HG03457 (cell line): ENCODE results near the gene DYRK3.
"Not testable (repeated sequence)": the region's sequence is repeated elsewhere in the genome, so short reads cannot be mapped to it uniquely, and the experiment has no call there.

Source experiments
- ATAC-seq: cut with Tn5 transposase; IDR thresholded peaks from one replicate; pipeline ENCODE4 v1.9.1; 2021; ENCODE audit warnings: moderate number of reproducible peaks; ENCODE audit not compliant: unreplicated experiment

Gene DYRK3

DNA sequence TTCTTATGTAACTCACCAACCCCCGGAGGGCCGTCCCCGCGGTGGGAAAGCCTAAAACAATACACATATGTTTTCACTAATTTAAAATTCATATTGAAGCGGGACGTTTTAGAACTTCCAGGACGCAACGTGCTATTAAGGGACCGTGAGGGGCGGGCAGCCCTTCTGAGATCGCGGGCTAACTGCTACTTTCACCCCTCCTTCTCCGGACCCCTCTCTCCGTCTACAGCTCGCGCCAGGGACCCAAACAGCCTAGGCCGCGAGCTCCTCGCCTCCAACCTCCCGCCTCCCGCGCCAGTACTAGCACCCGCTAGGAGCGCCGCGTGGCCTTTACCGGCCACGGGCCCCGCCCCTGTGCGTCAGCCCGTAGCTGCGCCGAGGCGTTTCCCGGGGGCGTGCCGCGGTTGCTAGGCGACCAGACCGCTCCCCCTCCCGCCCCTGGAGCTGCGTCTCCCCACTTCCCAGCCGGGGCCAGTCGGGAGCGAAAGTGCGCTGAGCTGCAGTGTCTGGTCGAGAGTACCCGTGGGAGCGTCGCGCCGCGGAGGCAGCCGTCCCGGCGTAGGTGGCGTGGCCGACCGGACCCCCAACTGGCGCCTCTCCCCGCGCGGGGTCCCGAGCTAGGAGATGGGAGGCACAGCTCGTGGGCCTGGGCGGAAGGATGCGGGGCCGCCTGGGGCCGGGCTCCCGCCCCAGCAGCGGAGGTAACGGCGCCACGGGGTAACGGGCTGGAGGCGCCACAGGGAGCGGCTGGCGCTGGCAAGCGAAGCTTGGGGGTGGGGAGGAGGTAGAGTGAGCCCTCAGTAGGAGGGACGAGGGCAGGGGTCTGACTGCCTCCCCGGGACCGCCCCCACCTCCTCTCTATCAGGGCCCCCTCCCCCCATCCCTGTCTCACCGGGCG lies at the start of gene DYRK3:
TSS of gene DYRK3 (plus strand) at position 457 of the 898 bp plus-strand sequence. CDS start at position 625, 168 bp downstream.
- ATAC-seq, result peak; percentile 89

DNA sequence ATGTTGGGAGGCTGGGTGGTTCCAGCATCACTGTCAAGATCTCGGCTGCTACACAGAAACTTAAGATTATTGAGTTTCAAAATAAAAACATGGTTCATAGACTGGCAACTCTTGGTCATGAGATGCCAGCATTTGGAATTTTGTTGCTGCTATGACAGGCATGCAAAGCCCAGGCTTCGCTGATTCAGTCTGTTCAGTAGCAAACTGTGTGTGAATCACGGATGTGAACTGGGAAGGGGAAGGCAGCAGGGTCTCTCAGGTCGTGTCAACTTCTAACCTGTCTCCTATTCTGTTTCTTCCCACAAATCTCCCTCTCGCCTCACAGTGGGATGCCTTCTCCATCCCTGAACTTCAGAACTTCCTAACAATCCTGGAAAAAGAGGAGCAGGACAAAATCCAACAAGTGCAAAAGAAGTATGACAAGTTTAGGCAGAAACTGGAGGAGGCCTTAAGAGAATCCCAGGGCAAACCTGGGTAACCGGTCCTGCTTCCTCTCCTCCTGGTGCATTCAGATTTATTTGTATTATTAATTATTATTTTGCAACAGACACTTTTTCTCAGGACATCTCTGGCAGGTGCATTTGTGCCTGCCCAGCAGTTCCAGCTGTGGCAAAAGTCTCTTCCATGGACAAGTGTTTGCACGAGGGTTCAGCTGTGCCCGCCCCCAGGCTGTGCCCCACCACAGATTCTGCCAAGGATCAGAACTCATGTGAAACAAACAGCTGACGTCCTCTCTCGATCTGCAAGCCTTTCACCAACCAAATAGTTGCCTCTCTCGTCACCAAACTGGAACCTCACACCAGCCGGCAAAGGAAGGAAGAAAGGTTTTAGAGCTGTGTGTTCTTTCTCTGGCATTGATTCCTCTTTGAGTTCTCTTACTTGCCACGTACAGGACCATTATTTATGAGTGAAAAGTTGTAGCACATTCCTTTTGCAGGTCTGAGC lies 48.6 kb upstream of the DYRK3 start:
- no peak for ATAC-seq

DNA sequence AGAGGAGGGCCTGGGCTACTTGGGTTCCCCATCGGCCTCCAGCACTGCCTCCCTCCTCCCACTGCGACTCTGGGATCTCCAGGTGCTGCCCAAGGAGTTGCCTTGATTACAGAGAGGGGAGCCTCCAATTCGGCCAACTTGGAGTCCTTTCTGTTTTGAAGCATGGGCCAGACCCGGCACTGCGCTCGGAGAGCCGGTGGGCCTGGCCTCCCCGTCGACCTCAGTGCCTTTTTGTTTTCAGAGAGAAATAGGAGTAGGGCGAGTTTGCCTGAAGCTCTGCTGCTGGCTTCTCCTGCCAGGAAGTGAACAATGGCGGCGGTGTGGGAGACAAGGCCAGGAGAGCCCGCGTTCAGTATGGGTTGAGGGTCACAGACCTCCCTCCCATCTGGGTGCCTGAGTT lies 47.4 kb upstream of the DYRK3 start:
- no peak for ATAC-seq

DNA sequence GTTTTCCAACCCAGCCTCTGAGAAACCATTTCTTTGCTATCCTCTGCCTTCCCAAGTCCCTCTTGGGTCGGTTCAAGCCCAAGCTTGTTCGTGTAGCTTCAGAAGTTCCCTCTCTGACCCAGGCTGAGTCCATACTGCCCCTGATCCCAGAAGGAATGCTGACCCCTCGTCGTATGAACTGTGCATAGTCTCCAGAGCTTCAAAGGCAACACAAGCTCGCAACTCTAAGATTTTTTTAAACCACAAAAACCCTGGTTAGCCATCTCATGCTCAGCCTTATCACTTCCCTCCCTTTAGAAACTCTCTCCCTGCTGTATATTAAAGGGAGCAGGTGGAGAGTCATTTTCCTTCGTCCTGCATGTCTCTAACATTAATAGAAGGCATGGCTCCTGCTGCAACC lies 46.8 kb upstream of the DYRK3 start:
- no peak for ATAC-seq

DNA sequence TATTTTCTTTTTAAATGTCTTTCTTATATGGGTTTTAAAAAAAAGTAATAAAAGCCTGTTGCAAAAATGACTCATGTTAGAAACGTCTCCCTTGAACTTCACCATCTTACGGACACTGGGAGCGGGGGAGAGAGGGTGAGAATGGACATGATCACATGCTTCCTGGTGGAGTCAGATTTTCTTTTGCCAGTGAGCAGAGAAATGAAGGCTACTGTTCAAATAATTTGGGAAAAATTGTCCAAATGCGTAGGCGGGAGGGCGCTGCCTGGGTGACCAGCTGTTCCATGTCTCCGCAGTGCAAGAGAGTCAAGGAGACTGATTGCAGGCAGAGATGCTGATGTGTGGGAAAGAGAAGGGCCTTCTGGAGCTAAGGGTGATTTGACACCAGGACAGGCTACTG lies 46.1 kb upstream of the DYRK3 start:
- ATAC-seq, result no peak

DNA sequence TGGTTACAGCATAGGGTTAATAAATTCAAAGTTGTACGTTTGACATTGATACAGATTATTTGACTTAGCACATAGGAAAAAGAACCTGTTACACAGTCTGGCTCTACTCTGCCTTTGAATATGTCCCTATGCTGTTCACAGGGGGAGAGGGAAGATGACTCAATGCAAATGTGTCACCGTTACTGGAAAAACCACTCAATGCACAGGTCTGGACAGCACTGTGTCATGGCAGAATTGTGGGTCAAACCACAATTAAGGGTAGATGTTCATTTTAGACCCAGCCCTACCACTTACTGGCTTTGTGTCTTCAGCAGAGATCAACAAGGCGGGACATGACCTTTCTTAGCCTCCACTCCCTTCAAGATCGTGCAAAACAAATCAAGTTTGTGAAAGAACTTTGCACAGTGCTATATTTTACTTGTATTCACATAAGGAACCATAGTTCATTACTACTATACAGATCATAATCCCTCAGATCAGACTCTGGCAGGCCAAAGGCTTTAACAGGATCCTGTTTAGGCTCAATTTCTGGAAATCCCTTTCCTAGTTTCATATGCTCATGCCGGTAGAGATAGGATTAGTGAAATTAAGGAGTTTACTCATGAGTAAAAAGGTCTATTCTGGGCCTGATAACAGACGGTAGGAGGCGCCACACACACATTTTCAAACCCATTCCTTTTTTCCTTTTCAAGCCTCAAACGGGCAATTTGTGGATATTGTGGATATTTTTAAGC lies 45.1 kb upstream of the DYRK3 start:
- no peak for ATAC-seq

DNA sequence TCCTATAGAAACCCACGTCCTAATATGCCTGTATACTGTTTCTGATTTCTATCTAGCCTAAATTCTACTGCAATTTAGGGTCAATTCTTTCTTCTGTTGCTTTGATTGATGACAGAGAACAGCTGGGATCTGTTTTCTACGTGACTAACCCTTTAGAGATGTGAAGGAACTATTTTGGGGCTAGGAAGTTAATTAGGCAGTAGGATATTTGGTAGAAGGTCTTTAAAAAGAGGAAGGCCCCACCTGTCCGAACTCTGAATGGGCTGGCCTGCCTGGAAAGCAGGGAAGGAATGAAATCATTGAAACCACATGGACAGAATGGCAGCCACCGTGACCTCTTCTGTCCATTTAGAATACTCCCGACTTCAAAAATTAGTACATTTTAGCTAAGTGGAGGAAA lies 44.1 kb upstream of the DYRK3 start:
- ATAC-seq, result no peak

DNA sequence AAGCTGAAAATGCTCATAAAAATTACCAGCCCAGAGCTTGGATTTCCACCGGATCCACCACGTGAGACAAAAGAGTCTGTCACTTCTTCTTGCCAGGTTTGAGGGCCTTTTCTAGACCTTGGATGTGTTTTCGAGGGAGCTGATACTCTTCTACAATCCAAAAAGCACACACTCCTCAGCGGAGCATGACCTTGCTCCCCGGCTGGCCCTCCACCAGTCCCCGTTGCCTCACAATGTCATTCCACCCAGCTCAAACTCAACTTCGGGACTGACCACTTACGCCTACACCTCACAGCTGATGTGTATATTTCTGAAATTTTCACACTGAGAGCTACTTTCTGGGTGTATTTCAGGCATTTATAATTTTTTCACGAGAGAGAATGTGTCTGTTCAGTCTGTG lies 43.6 kb upstream of the DYRK3 start:
- ATAC-seq, result no peak

DNA sequence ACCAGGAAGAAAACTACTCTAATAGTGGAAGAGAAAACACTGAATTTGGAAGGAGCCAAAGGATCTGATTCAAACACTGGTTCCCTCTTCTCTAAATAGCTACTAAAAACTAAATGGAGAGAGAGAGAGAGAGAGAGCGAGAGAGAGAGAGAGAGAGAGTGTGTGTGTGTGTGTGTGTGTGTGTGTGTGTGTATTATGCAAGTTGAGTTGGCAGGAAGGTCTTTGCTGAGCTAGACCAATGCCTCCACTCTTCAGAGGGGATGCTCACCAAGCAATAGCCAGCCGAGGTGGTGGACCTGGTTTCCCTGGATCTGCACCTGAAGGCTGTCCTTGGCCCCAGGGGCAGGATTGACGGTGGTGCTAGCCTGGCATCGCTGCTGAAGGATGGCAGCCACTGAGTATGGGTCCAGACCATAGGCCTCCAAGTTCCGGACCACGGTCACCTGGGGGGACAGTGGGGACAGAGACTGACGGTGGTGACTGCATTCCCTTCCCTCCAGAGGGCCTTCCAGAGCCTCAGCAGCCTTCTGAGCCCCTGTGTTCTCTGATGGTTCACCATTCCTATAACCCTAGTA lies 41.9 kb upstream of the DYRK3 start:
- ATAC-seq, result no peak

DNA sequence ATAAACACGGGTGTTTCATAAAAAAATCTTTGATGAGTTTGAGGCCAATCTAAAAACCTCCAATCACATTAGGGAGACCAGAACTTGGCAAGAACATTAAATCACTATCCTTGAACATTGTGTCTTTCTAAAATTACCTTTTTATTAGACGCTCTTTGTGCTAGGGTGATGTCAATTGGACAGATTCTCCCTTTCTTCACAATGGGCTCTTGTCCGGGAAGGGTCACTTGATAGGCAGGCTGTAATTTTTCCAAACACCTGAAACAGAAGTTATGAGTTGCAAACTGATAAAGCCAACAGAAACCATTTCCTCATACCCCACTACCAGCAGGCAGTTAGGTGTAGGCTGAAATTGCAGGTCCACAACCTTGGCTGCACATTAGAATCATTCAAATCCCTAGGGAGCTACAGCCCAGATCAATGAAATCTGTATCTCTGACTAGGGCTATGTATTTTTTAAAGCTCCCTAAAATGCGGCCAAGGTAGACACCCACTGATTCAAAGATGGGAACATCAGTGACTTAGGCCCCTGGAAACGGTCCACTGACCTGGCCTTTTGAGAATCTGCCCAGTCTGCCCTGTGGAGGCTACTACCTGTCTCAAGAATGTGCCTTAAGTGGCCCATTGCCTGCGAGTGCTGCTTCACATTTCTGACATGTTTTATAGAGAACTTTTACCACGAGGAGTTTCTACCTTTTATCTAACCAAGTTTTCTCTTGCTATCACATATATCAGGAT lies 39.6 kb upstream of the DYRK3 start:
- ATAC-seq, result no peak

DNA sequence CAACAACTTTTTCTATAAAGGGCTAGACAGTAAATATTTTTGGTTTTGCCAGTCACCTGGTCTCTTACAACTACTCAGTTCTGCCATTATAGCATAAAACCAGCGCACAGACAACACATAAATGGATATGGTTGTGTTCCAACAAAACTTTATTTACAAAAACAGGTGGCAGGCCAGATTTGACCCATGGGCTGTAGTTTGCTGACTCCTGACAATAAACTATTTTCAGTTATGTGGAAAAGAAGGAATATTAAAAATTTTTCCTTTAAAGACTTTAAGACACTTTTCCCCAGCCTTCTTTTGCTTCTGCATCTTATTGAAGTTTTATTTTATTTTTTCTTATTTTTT lies 39.0 kb upstream of the DYRK3 start:
- ATAC-seq, result no peak

DNA sequence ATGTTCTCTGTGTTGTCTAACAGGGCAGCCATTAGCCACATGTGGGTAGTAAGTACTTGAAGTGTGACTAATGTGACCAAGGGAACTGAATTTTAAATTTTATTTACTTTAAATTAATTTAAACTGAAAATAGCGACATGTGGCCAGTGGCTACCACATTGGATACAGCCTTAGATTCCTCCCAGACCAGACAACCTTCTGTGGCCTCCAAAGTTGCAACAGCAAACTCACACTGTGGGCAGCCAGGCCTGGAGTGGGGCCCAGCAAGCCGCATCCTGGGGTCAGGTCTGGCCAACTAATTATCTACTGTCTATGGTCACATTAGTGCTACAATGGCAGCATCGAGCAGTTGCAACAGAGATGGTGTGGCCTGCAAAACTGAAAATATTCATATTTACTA lies 34.8 kb upstream of the DYRK3 start:
- ATAC-seq, result no peak

DNA sequence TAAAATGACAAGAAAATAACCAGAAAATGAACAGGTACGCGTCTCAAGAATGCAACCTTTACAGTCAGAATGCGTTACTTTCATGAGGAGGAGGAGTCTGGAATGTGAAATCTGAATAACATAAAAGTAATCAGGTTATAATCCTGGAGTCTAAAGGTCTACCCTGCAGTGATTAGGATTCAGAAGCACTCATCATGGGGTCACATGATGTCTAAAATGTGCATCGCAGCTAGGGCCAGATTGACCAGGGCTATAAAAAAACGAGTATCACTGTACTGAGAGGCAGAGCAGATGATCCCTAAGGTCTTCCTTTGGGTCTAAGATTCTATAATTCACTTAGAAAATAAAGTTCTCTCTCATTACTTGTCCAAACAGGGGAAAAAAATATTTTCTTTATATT lies 30.5 kb upstream of the DYRK3 start:
- no peak for ATAC-seq

DNA sequence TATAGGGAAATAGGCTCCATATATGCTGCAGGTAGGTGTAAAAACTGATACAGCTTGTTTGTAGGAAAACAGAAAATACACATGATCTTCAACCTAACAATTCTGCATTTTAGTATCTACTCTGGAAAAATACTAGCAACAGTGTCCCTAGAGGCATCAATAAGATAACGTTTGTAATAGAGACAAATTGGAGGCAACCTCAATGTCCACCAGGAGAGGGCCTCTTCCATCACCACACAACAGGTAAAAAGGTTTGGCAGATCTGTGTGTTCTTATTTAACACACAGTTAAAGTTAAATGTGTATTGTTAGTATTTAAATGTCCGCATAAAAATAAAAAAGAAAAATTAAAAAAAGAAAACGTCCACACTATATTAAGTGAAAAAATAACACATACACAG lies 28.5 kb upstream of the DYRK3 start:
- no peak for ATAC-seq

DNA sequence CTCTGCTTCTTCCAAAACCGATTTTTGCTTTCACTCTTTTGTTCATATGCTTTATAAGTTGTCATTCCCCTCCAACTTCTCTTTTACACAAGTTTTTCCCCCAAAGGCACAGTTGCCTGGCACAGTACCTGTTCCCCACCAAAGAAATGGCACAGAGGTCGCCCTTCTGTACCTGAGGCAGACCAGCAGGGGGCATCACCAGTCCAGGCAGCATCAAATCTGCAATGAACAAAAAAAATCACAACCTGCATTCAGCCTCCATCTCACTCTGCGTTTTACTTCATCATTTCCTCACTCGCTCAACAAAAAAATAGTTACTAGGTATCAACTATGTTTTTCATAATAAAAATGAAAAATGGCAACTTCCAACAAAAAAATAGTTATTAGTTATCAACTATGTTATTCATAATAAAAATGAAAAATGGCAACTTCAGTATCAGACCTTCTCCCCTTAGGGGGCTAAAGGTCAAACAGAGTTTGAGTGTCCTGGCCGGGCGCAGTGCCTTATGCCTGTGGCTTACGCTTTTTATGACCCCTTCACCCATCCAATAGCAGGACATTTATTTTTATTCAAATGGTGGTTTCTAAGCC lies 27.1 kb upstream of the DYRK3 start:
- ATAC-seq, result no peak

DNA sequence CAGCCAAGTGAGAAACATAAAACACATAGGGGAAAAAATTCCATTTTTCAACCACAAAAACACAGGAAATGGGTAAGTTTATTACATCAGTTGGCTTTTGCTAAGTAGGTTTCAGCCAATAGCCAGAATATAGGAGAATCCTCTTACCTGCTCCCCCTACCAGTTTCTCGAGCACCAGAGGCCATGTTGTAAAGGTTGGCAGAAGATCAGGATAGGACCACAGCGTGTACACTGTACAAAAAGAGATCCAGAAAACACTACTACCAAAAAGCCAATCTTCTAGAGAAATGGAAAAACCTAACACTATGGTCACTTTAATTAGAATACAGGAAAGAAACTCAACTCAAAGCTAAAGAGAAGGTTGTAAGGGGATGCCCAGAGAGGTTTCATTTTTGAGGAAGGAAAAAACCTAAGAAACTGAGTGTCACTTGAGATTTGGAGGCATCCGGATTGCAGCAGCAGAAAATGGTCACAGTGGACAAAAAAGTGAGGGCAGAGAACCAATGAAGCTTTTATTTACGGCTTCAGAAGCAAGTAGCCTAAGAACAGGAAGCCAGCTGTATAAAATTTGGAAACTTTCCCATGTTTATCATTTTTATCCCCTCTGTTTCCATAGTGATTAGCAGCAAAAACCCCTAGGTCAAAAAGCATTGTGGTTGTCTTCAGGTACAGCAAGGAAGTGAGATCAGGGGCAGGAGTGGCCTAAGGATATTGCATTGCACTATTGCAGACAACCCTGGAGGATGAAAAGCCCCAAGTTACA lies 25.9 kb upstream of the DYRK3 start:
- ATAC-seq, result no peak

DNA sequence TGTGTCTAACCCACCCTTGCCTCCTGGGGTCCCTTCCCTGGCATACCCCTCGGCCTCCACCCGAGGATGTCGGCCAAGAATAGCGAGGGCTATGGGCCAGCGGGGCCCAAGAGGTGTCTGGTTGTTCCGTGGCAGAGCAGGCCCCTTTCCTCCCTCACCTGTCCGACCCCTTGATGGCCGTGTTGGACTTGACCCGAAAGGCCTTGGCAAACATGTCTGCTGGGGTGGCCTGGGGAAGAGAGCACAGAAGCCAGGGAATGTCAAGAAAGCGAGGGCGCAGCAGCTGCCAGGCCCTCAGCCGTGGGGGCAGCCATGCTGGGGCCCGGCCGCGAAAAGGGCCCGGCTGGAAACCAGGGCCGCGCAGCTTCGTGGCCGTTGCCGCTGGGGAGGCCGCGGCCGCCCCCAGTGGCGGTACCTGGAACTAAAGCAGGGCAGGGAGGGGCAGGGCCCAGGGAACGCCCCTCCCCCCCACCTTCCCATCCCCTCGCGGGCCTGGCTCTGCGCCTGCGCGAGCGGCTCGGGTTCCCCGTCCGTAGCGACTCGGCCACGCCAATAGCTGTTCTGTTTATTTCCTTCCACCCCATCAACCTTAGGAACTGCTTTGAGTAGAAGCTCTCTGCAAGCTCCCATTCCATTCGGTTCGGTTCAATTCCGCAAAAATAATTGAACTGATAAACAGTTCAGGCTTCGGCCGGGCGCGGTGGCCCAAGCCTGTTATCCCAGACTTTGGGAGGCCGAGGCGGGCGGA lies 23.0 kb upstream of the DYRK3 start, which contains the start of gene EIF2D:
TSS of gene EIF2D (minus strand) at position 337 of the 748 bp plus-strand sequence. CDS start at position 214, 123 bp downstream.
- peak; percentile 71 for ATAC-seq

DNA sequence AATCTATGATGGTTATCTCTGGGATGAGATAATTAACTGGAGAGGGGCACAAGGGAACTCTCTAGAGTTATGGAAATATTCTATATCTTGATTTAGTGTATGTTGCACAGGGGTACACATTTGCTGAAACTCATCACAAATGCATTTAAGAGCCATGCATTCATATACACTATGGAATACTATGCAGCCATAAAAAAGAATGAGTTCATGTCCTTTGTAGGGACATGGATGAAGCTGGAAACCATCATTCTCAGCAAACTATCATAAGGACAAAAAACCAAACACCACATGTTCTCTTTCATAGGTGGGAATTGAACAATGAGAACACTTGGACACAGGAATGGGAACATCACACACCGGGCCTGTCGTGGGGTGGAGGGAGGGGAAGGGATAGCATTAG lies 8.9 kb upstream of the DYRK3 start:
- ATAC-seq, result not testable (repeated sequence)
